ENCODE measurements around the gene SPATA31D3. TPM values are rescaled to one million over a fixed set of nuclear protein-coding genes. Genes with fewer than 3 reads are reported as not detected.
"Not testable (repeated sequence)": the region's sequence is repeated elsewhere in the genome, so short reads cannot be mapped to it uniquely, and the experiment has no call there.

Gene SPATA31D3
- total and polyA plus RNA-seq, 4 donors, result not detected

DNA sequence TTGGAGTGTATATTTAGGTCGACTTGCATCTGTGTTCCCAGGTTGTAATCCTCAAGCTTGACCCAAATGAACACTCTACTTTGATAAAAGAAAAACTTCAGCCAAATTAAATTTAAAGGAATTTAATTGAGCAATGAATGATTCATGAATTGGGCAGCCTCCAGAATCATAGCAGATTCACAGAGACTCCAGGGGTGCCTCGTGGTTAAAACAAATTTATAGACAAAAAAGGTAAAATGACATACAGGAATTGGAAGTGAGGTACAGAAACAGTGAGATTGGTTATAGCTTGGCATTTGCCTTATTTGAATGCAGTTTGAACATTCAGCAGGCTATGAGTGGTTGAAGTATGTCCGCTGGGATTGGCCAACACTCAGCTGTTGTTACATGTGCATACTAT, 36.6 kb upstream of the SPATA31D3 start:
- no peak overlapping the region for H3K4me3 ChIP-seq (ENCODE audit: low read depth in 1 of 3, low read length in 3 of 3)
- TF ChIP-seq RAD21 (IDR thresholded peaks at IDR 0.05) (no peak), RXRA (IDR thresholded peaks at IDR 0.05) (no peak), EGR1 (IDR thresholded peaks at IDR 0.05; ENCODE audit: low read depth in 2 of 2) (no peak), JUND (IDR thresholded peaks at IDR 0.05) (no peak), HNF4G (IDR thresholded peaks at IDR 0.05) (no peak), TAF1 (conservative IDR thresholded peaks at IDR 0.05) (no peak), GABPA (IDR thresholded peaks at IDR 0.05 in 1 of 2, conservative IDR thresholded peaks at IDR 0.05 in 1 of 2) (no peak), ZBTB33 (IDR thresholded peaks at IDR 0.05) (no peak), HNF4A (conservative IDR thresholded peaks at IDR 0.05) (no peak)
- TF ChIP-seq, protein P1, sequence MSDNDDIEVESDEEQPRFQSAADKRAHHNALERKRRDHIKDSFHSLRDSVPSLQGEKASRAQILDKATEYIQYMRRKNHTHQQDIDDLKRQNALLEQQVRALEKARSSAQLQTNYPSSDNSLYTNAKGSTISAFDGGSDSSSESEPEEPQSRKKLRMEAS (IDR thresholded peaks at IDR 0.05), result no peak
- no peaks in the 10 kb centered on the region for H3K27me3 ChIP-seq (ENCODE audit: control insufficient read depth in 4 of 4, insufficient read depth in 4 of 4, low read length in 3 of 4)
- no peaks in the 10 kb centered on the region for H3K36me3 ChIP-seq (ENCODE audit: control insufficient read depth in 4 of 4, insufficient read depth in 3 of 4, low read depth in 1 of 4, low read length in 3 of 4)
- no peak overlapping the region for H3K9ac ChIP-seq (ENCODE audit: low read depth in 1 of 2, low read length in 2 of 2)
- H3K27ac ChIP-seq (ENCODE audit: low read depth in 1 of 2, low read length in 2 of 2), result no peak overlapping the region
- H3K9me3 ChIP-seq (ENCODE audit: control insufficient read depth in 4 of 4, low read length in 3 of 4), result no peaks in the 10 kb centered on the region
- H3K4me1 ChIP-seq (ENCODE audit: control insufficient read depth in 4 of 4, insufficient read depth in 4 of 4, low read length in 3 of 4), result peaks cover 0 to 2% (median 1%) of the 10 kb centered on the region in 4 donors
- DNase-seq (ENCODE audit: low spot score), result no peak
- 82% methylated on average over 3 of the region's 3 CpGs for WGBS

GRCh38 chr9:81912135-81912534, 31.2 kb upstream of the SPATA31D3 start:
- TF ChIP-seq JUND (IDR thresholded peaks at IDR 0.05), result no peak
- no peak for TF ChIP-seq YY1 (IDR thresholded peaks at IDR 0.05)
- peak; percentile 44 for TF ChIP-seq SP1 (IDR thresholded peaks at IDR 0.05)
- peak; percentile 59 to 78 for TF ChIP-seq HNF4A (conservative IDR thresholded peaks at IDR 0.05)
- peak in 1 of 2 donors; percentile 9 for TF ChIP-seq RXRA (IDR thresholded peaks at IDR 0.05)
- no peak overlapping the region for H3K9ac ChIP-seq (ENCODE audit: low read depth in 1 of 2, low read length in 2 of 2)
- WGBS, result 47% methylated on average over 6 of the region's 6 CpGs

GRCh38 chr9:81915801-81916505, 27.3 kb upstream of the SPATA31D3 start:
- Histone ChIP-seq H3K9ac (ENCODE audit: low read depth in 1 of 2, low read length in 2 of 2) (no peak overlapping the region), H3K27ac (ENCODE audit: low read depth in 1 of 2, low read length in 2 of 2) (no peak overlapping the region), H3K36me3 (ENCODE audit: control insufficient read depth in 4 of 4, insufficient read depth in 3 of 4, low read depth in 1 of 4, low read length in 3 of 4) (no peaks in the 10 kb centered on the region), H3K9me3 (ENCODE audit: control insufficient read depth in 4 of 4, low read length in 3 of 4) (no peaks in the 10 kb centered on the region), H3K27me3 (ENCODE audit: control insufficient read depth in 4 of 4, insufficient read depth in 4 of 4, low read length in 3 of 4) (no peaks in the 10 kb centered on the region), H3K4me3 (ENCODE audit: low read depth in 1 of 3, low read length in 3 of 3) (no peak overlapping the region), H3K4me1 (ENCODE audit: control insufficient read depth in 4 of 4, insufficient read depth in 4 of 4, low read length in 3 of 4) (peaks cover 0 to 12% (median 5%) of the 10 kb centered on the region in 4 donors)
- WGBS, result 94% methylated on average over 5 of the region's 5 CpGs
- no peak for DNase-seq (ENCODE audit: low spot score)
- TF ChIP-seq ATF3 (IDR thresholded peaks at IDR 0.05) (no peak), FOXA2 (IDR thresholded peaks at IDR 0.05) (no peak), TAF1 (conservative IDR thresholded peaks at IDR 0.05) (no peak), NR2F2 (IDR thresholded peaks at IDR 0.05) (no peak), SP1 (IDR thresholded peaks at IDR 0.05) (no peak)

More at GRCh38 chr9:81912135-81912534, 31.2 kb upstream of the SPATA31D3 start:
- peaks cover 0 to 12% (median 5%) of the 10 kb centered on the region in 4 donors for H3K4me1 ChIP-seq (ENCODE audit: control insufficient read depth in 4 of 4, insufficient read depth in 4 of 4, low read length in 3 of 4)
- no peak overlapping the region for H3K27ac ChIP-seq (ENCODE audit: low read depth in 1 of 2, low read length in 2 of 2)
- no peaks in the 10 kb centered on the region for H3K27me3 ChIP-seq (ENCODE audit: control insufficient read depth in 4 of 4, insufficient read depth in 4 of 4, low read length in 3 of 4)
- H3K36me3 ChIP-seq (ENCODE audit: control insufficient read depth in 4 of 4, insufficient read depth in 3 of 4, low read depth in 1 of 4, low read length in 3 of 4), result no peaks in the 10 kb centered on the region
- H3K4me3 ChIP-seq (ENCODE audit: low read depth in 1 of 3, low read length in 3 of 3), result no peak overlapping the region
- H3K9me3 ChIP-seq (ENCODE audit: control insufficient read depth in 4 of 4, low read length in 3 of 4), result no peaks in the 10 kb centered on the region
- no peak for DNase-seq (ENCODE audit: low spot score)

DNA sequence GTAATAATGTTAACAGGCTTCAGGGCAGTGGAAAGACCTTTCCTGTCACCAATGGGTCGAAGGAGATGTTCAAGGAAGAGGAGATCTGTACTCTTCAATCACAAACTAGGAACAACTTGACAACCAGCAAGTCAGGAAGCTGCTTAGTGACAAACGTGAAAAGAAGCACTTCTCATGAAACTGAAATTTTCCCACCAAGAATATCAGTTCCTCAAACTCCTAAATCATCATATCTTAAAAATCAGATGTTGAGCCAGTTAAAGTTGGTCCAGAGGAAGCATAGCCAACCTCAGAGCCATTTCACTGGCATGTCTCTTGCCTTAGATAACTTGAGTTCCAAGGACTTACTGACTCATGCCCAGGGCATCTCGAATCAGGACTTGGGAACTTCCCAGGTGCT, 24.8 kb upstream of the SPATA31D3 start:
- H3K9ac ChIP-seq (ENCODE audit: low read depth in 1 of 2, low read length in 2 of 2); H3K4me1 ChIP-seq (ENCODE audit: control insufficient read depth in 4 of 4, insufficient read depth in 4 of 4, low read length in 3 of 4); H3K27me3 ChIP-seq (ENCODE audit: control insufficient read depth in 4 of 4, insufficient read depth in 4 of 4, low read length in 3 of 4); H3K9me3 ChIP-seq (ENCODE audit: control insufficient read depth in 4 of 4, low read length in 3 of 4); DNase-seq (ENCODE audit: low spot score); H3K4me3 ChIP-seq (ENCODE audit: low read depth in 1 of 3, low read length in 3 of 3); H3K27ac ChIP-seq (ENCODE audit: low read depth in 1 of 2, low read length in 2 of 2); H3K36me3 ChIP-seq (ENCODE audit: control insufficient read depth in 4 of 4, insufficient read depth in 3 of 4, low read depth in 1 of 4, low read length in 3 of 4): not testable (repeated sequence)
- WGBS, result 61% methylated on average over 1 of the region's 3 CpGs

GRCh38 chr9:81928305-81928704, 15.0 kb upstream of the SPATA31D3 start, which contains the start of gene SPATA31D4:
TSS of gene SPATA31D4 (plus strand) at chr9:81928428. CDS start at chr9:81928514, 86 bp downstream.
- WGBS, result no CpG with 5 or more reads among the region's 3 CpGs
- not testable (repeated sequence) for DNase-seq (ENCODE audit: low spot score); H3K9me3 ChIP-seq (ENCODE audit: control insufficient read depth in 4 of 4, low read length in 3 of 4)

More at GRCh38 chr9:81928305-81928704, 15.0 kb upstream of the SPATA31D3 start, which contains the start of gene SPATA31D4:
- H3K27me3 ChIP-seq (ENCODE audit: control insufficient read depth in 4 of 4, insufficient read depth in 4 of 4, low read length in 3 of 4); H3K4me3 ChIP-seq (ENCODE audit: low read depth in 1 of 3, low read length in 3 of 3); H3K4me1 ChIP-seq (ENCODE audit: control insufficient read depth in 4 of 4, insufficient read depth in 4 of 4, low read length in 3 of 4); H3K36me3 ChIP-seq (ENCODE audit: control insufficient read depth in 4 of 4, insufficient read depth in 3 of 4, low read depth in 1 of 4, low read length in 3 of 4); H3K27ac ChIP-seq (ENCODE audit: low read depth in 1 of 2, low read length in 2 of 2); H3K9ac ChIP-seq (ENCODE audit: low read depth in 1 of 2, low read length in 2 of 2): not testable (repeated sequence)
